GM23338 (cell line): ENCODE results near the gene PSD4.

Source experiments
- CREB1 ChIP-seq: fragments of 250-450 bp; sonication (Bioruptor Pico); IDR thresholded peaks from 2 replicates; pipeline ENCODE4 v1.5.0; 2020; ENCODE audit warnings: low read depth, mild to moderate bottlenecking, moderate library complexity
- EZH2 ChIP-seq: fragments of 200-600 bp; sonication (generic); IDR thresholded peaks from one replicate; pipeline ENCODE4 v1.8.0; 2017; ENCODE audit warnings: antibody characterized with exemption, mild to moderate bottlenecking, low read depth; ENCODE audit not compliant: unreplicated experiment
- NANOG ChIP-seq: IDR thresholded peaks from 2 replicates; pipeline ENCODE4 v1.6.1; 2016; ENCODE audit warnings: antibody characterized with exemption, borderline replicate concordance
- POLR2AphosphoS5 ChIP-seq: IDR thresholded peaks from 2 replicates; pipeline ENCODE4 v1.6.1; 2016; ENCODE audit warnings: antibody characterized with exemption, low read depth
- REST ChIP-seq: IDR thresholded peaks from one replicate; pipeline ENCODE4 v1.6.1; 2018; ENCODE audit warnings: antibody characterized with exemption; ENCODE audit not compliant: unreplicated experiment
- TF ChIP-seq, protein P1 (sequence below), 2 experiments: fragments of 200-600 bp in 1 of 2; sonication (generic) in 1 of 2; conservative IDR thresholded peaks; 2 replicates each; pipeline versions ENCODE4 v1.5.1 to v1.6.1; 2016 to 2017; ENCODE audit warnings: antibody characterized with exemption in 2 of 2, low read depth in 2 of 2, mild to moderate bottlenecking in 2 of 2, moderate library complexity in 1 of 2

- TF ChIP-seq CREB1 (CRISPR knock-in tag) (no peak), POLR2AphosphoS5 (no peak), EZH2 (no peak), REST (no peak), NANOG (no peak)
- TF ChIP-seq, protein P1, sequence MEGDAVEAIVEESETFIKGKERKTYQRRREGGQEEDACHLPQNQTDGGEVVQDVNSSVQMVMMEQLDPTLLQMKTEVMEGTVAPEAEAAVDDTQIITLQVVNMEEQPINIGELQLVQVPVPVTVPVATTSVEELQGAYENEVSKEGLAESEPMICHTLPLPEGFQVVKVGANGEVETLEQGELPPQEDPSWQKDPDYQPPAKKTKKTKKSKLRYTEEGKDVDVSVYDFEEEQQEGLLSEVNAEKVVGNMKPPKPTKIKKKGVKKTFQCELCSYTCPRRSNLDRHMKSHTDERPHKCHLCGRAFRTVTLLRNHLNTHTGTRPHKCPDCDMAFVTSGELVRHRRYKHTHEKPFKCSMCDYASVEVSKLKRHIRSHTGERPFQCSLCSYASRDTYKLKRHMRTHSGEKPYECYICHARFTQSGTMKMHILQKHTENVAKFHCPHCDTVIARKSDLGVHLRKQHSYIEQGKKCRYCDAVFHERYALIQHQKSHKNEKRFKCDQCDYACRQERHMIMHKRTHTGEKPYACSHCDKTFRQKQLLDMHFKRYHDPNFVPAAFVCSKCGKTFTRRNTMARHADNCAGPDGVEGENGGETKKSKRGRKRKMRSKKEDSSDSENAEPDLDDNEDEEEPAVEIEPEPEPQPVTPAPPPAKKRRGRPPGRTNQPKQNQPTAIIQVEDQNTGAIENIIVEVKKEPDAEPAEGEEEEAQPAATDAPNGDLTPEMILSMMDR (conservative IDR thresholded peaks at IDR 0.05; ENCODE audit: low read depth in 2 of 2) = no peak
Observed at GRCh38 chr2:113155331-113155730, 18.4 kb upstream of the PSD4 start.
